MCF 10A (cell line): Measurements from ENCODE around the gene MAP2K5. TPM values are rescaled to one million over a fixed set of nuclear protein-coding genes. Genes with fewer than 3 reads are reported as not detected.
A peak's percentile ranks its signal among the peaks of the same experiment; 100 is the strongest.

ENCODE experiments used
- BruUV-seq: library from RNA; stranded (reverse); fragments of 400-500 nt; replicated peaks from 2 replicates; lab custom pipeline; 2021; lab: Mats Ljungman, UMichigan
- CTCF ChIA-PET: fragments of 300-600 bp; sonication (Branson Sonifier 250); formaldehyde crosslinking; extraction: SDS; loops from one replicate; lab custom pipeline; 2021; ENCODE audit warnings: antibody characterized with exemption, inconsistent platforms; lab: Yijun Ruan, JAX
- POLR2A ChIA-PET: fragments of 300-600, 350-650 bp; sonication (Branson Sonifier 250); formaldehyde crosslinking; extraction: SDS; loops from one replicate; lab custom pipeline; 2020; ENCODE audit warnings: antibody characterized with exemption, inconsistent platforms; lab: Yijun Ruan, JAX
- DNase-seq: peaks from one replicate; pipeline ENCODE4 v3.0.0-alpha.2; 2018; ENCODE audit not compliant: unreplicated experiment
- H3K27ac Mint-ChIP-seq: one replicate; pipeline ENCODE4 v1.8.0; 2022; ENCODE audit warnings: mild to moderate bottlenecking, low read depth, mixed read lengths; ENCODE audit not compliant: unreplicated experiment
- H3K27me3 Mint-ChIP-seq: one replicate; pipeline ENCODE4 v1.8.0; 2022; ENCODE audit warnings: mixed read lengths; ENCODE audit not compliant: insufficient read depth, unreplicated experiment
- H3K36me3 Mint-ChIP-seq: one replicate; pipeline ENCODE4 v1.8.0; 2022; ENCODE audit warnings: mild to moderate bottlenecking, moderate library complexity, mixed read lengths; ENCODE audit not compliant: insufficient read depth, unreplicated experiment
- H3K4me1 Mint-ChIP-seq: one replicate; pipeline ENCODE4 v1.8.0; 2022; ENCODE audit warnings: mixed read lengths; ENCODE audit not compliant: insufficient read depth, unreplicated experiment
- H3K4me3 Mint-ChIP-seq: one replicate; pipeline ENCODE4 v1.8.0; 2022; ENCODE audit warnings: mild to moderate bottlenecking, moderate library complexity, mixed read lengths; ENCODE audit not compliant: unreplicated experiment
- H3K9me3 Mint-ChIP-seq: one replicate; pipeline ENCODE4 v1.8.0; 2022; ENCODE audit warnings: mixed read lengths; ENCODE audit not compliant: unreplicated experiment
- intact Hi-C: fragments of 100-400 bp; cut with micrococcal nuclease; formaldehyde crosslinking; loops from 2 replicates; pipeline ENCODE4 v1.14.1; 2022
- total RNA-seq: library from RNA; stranded (reverse); gene quantifications from 2 replicates; pipeline ENCODE4 v1.2.3, GENCODE V29; 2022
- TF ChIP-seq, protein P1 (sequence below): fragments of 200-600 bp; IDR thresholded peaks from one replicate; pipeline ENCODE4 v1.8.0; 2022; ENCODE audit warnings: antibody characterized with exemption, mild to moderate bottlenecking; ENCODE audit not compliant: unreplicated experiment

Gene MAP2K5
- total RNA-seq, 1 experiment from 2014 or later: 24.4 TPM

DNA sequence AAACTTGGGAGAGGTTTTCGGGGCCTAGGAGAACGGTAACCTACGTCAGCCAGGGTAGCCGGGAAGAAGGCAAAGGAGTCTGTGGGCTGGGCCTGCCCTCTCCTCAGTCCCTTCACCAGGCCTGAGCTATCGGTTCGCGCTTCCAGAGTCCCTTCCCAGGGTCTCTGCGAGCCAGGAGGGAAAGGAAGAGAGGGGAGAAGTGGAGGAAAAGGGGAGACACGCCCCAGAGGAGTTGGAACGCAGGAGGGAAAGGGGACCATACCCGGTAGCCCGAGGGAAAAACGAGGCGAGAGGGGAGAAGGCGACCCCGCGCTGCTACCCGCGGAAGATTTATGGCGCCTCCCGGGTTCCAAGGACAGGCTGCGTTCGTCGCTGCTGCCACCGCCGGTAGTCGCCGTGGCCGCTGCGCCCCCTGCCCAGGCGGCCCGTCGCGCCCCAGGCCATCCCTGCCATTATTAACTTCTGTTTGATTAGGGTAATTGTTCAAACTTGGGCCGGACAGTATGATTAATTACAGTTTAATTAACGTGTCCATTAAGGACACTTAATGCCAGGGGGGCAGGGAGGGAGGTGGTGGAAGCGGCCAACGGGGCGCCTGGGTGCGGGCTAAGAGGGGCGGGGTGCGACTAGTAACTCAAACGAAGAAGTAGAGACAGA lies 279.4 kb downstream of the MAP2K5 start:
- BruUV-seq: no TSS peak
- H3K27ac Mint-ChIP-seq: no peak overlapping the region
- H3K4me3 Mint-ChIP-seq: no peak overlapping the region
- ChIA-PET POLR2A (no interaction called here), CTCF (interaction anchor here (0.7 kb wide), 2 partner anchors 16 to 309 kb away, joined by 3 to 4 read pairs; no protein-coding TSS in a partner anchor)
- H3K4me1 Mint-ChIP-seq: peaks cover 12% of the 10 kb centered on the region
- H3K36me3 Mint-ChIP-seq: no peaks in the 10 kb centered on the region
- TF ChIP-seq, protein P1, sequence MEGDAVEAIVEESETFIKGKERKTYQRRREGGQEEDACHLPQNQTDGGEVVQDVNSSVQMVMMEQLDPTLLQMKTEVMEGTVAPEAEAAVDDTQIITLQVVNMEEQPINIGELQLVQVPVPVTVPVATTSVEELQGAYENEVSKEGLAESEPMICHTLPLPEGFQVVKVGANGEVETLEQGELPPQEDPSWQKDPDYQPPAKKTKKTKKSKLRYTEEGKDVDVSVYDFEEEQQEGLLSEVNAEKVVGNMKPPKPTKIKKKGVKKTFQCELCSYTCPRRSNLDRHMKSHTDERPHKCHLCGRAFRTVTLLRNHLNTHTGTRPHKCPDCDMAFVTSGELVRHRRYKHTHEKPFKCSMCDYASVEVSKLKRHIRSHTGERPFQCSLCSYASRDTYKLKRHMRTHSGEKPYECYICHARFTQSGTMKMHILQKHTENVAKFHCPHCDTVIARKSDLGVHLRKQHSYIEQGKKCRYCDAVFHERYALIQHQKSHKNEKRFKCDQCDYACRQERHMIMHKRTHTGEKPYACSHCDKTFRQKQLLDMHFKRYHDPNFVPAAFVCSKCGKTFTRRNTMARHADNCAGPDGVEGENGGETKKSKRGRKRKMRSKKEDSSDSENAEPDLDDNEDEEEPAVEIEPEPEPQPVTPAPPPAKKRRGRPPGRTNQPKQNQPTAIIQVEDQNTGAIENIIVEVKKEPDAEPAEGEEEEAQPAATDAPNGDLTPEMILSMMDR: no peak
- H3K27me3 Mint-ChIP-seq: peaks cover 64% of the 10 kb centered on the region
- DNase-seq: no peak
- H3K9me3 Mint-ChIP-seq: no peaks in the 10 kb centered on the region
- intact Hi-C loops: no loop called here

DNA sequence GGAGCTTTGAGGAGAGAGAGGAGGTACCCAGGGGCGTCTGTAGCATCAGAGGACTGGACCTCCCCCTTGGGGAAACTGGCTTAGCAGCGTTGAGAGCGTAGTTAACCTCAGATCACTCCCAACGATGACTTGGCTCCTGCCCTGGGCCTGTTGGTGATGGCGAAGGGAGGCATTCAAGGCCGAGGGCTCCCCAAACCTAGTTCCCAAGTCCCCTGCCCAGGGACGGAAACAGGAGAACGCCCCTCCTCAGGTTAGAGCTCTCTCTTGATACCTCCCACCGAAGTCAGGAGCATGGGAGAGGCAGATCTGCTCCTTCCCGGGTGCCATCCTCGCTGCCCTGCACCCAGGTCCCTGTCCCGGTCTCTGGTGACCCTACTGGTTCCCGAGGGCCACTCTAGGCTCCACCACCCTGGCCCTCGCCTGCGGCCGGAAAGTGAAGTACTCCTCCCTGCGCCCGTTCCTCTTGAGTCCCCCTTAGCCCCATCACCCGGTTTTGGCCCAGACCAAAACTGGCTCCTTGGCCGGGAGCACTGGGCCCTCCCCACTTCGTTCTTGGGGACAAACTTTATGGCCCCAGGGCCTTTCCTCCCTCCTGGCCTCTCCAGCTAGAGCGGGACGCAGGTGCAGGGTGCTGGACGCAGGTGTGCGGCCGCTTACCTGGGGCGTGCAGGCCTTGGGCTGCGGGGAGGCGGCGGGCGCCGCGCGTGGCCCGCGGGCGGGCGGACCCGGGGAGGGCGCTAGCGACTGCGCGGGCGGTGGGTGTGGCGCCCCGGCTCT lies 280.2 kb downstream of the MAP2K5 start:
- ChIA-PET CTCF (interaction anchor here (0.7 kb wide), 1 partner anchor 16 kb away, joined by 4 read pairs; no protein-coding TSS in a partner anchor), POLR2A (no interaction called here)
- no peak for DNase-seq
- H3K27me3 Mint-ChIP-seq: peaks cover 64% of the 10 kb centered on the region
- H3K4me3 Mint-ChIP-seq: no peak overlapping the region
- H3K4me1 Mint-ChIP-seq: peaks cover 12% of the 10 kb centered on the region
- TF ChIP-seq, protein P1: no peak
- H3K36me3 Mint-ChIP-seq: no peaks in the 10 kb centered on the region
- H3K27ac Mint-ChIP-seq: no peak overlapping the region
- intact Hi-C loops: no loop called here
- no TSS peak for BruUV-seq
- H3K9me3 Mint-ChIP-seq: no peaks in the 10 kb centered on the region

DNA sequence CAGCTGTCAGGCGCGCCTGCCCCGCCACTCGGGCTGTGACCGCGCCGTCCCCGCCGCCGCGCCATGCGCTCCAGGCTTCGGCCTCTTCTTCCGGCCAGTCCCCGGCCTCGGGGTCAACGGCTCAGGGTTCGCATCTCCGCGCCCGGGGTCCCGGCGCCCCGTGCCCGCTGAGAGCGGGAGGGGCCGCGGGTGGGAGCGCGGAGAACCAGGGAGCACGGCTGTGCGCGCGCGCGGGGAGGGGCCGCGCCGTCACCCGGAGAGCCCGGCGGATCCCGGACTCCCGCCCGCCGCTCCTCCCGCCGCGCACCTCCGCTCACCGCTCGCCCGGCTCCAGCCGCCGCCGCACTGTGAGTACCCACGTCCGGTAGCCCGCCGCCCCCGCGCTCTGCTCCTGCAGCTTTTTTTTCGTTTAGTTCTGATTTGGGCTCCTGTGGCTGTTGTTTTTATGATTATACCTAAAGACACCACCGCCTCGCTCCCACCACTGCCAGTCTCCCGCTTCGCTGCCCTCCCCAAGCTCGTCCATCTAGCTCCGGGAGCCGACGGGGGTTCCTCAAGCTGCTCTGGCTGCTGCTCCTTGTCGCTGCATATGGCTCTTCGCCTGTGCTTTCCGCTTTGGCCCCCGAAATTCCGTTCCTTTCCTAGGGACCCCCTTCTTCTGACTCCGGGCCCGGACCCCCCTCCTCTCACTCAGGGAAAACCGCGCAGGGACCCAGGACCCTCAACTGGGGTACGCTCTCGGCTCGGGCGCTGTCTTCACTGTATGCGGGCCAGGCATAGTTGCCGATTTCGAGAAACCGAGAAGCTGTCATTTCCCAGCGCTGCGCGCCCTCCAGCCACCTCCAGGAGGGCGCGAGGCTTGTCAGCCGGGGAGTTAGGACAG lies 281.1 kb downstream of the MAP2K5 start:
- CTCF ChIA-PET: interaction anchor here (0.7 to 1.6 kb wide), 3 partner anchors 8 to 108 kb away, joined by 3 to 5 read pairs (median 3); no protein-coding TSS in a partner anchor
- TF ChIP-seq, protein P1: no peak
- Mint-ChIP-seq H3K4me1 (peaks cover 12% of the 10 kb centered on the region), H3K27me3 (peaks cover 64% of the 10 kb centered on the region), H3K36me3 (no peaks in the 10 kb centered on the region), H3K27ac (no peak overlapping the region), H3K4me3 (peak overlapping the region; percentile 35), H3K9me3 (no peaks in the 10 kb centered on the region)
- no TSS peak for BruUV-seq
- POLR2A ChIA-PET: no interaction called here
- DNase-seq: no peak
- intact Hi-C loops: no loop called here
